Measurements from ENCODE around the gene CPSF7.

CPSF7 gene

DNA sequence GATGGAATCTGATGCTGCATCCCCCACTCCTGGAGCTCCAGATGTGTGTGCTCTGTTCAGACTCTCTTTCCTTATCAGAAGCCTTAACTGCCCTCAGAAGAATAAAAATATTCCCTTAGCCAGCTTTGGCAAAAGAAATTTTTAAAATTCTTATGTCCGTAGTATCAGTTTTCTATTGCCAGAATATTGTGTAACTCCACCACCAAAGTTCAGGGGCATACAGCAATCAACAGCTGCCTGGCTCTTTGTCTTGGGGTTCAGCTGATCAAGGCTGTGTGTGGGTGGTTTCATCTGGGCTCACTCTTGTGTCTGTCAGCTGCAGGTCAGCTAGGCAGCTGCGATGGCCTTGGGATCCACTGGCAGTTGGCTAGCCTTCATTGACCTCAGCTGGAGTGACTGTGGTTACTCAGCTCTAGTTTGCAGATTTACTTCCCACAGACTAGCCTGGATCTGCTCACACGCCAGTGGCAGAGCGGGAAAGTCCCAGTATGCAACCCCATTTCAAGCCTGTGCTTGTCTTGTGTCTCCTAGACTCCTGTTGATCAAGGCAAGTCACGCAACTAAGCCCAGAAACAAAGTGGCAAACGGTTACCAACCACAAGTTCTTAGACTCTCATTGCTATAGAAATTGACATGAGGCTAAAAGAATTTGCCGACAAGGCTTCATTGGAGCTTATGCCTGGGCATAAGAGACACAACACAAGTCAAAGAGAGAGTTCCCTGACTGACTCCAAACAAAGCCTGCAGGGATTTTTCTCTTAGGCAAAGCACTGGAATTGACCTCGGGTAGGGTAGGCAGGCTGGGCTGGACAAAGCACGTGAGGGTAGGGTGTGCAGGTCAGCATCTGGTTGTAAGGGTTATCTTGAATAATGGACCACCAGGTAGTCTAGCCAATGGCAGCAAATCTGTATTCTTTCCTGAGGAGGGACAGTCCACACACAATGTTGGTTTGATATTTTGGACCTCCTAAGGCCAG is 60.1 kb downstream of the CPSF7 start:
- no peak overlapping the region for H2BK12ac ChIP-seq (ENCODE audit: low read length)
- no CpG with 5 or more reads among the region's 9 CpGs for WGBS, 2 donors (ENCODE audit: extremely low coverage in 2 of 2, insufficient read length in 2 of 2, insufficient replicate concordance in 1 of 2)
- no peak overlapping the region for H3K14ac ChIP-seq (ENCODE audit: low read length)
- no peak overlapping the region for H3K18ac ChIP-seq (ENCODE audit: low read length)
- H3K4me2 ChIP-seq (ENCODE audit: insufficient read depth, low read length, poor library complexity, severe bottlenecking): no peak overlapping the region
- no peak overlapping the region for H3K4ac ChIP-seq (ENCODE audit: low read length)
- no peaks in the 10 kb centered on the region for H3K4me1 ChIP-seq (ENCODE audit: control insufficient read depth in 2 of 2, insufficient read depth in 1 of 2, low read depth in 1 of 2, low read length in 2 of 2)
- no peak overlapping the region for H2BK15ac ChIP-seq (ENCODE audit: low read length)
- H2AFZ ChIP-seq (ENCODE audit: low read length): no peak overlapping the region
- no peak overlapping the region for H4K8ac ChIP-seq (ENCODE audit: low read depth, low read length)
- no peak overlapping the region for H3K9ac ChIP-seq (ENCODE audit: low read depth, low read length, poor library complexity)
- H2BK5ac ChIP-seq (ENCODE audit: low read length): no peak overlapping the region
- H3K23ac ChIP-seq (ENCODE audit: low read depth, low read length, poor library complexity): peak overlapping the region; percentile 11
- H4K91ac ChIP-seq (ENCODE audit: low read depth, low read length, poor library complexity): no peak overlapping the region
- no peak overlapping the region for H3K27ac ChIP-seq (replicated peaks; ENCODE audit: low read length)
- no peak overlapping the region for H2AK5ac ChIP-seq (ENCODE audit: low read depth, low read length)
- peaks cover 12 to 36% of the 10 kb centered on the region in 2 donors for H3K9me3 ChIP-seq (replicated peaks in 1 of 2; ENCODE audit: control insufficient read depth in 2 of 2, insufficient read depth in 1 of 2, low read depth in 1 of 2, low read length in 2 of 2)
- no peaks in the 10 kb centered on the region for H3K27me3 ChIP-seq (ENCODE audit: control insufficient read depth in 3 of 3, insufficient read depth in 3 of 3, low read depth in 1 of 3, low read length in 3 of 3)
- peaks cover 39 to 86% of the 10 kb centered on the region in 2 donors for H3K36me3 ChIP-seq (replicated peaks in 1 of 2; ENCODE audit: control insufficient read depth in 2 of 2, insufficient read depth in 2 of 2, low read length in 2 of 2)
- H2BK120ac ChIP-seq (ENCODE audit: low read depth, low read length): no peak overlapping the region
- no peaks in the 10 kb centered on the region for H3K79me1 ChIP-seq (ENCODE audit: low read depth, low read length)
- no peak for DNase-seq (ENCODE audit: low spot score)
- H3K4me3 ChIP-seq (ENCODE audit: low read length in 2 of 2): no peak overlapping the region

DNA sequence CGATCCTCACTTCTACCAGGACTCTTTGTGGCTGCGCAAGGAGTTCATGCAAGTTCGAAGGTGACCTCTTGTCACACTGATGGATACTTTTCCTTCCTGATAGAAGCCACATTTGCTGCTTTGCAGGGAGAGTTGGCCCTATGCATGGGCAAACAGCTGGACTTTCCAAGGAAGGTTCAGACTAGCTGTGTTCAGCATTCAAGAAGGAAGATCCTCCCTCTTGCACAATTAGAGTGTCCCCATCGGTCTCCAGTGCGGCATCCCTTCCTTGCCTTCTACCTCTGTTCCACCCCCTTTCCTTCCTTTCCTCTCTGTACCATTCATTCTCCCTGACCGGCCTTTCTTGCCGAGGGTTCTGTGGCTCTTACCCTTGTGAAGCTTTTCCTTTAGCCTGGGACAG is 61.1 kb downstream of the CPSF7 start:
- Histone ChIP-seq H3K4me2 (ENCODE audit: insufficient read depth, low read length, poor library complexity, severe bottlenecking) (no peak overlapping the region), H2AFZ (ENCODE audit: low read length) (no peak overlapping the region), H3K14ac (ENCODE audit: low read length) (no peak overlapping the region), H3K4ac (ENCODE audit: low read length) (no peak overlapping the region), H3K4me3 (ENCODE audit: low read length in 2 of 2) (no peak overlapping the region), H2AK5ac (ENCODE audit: low read depth, low read length) (no peak overlapping the region), H2BK15ac (ENCODE audit: low read length) (no peak overlapping the region), H2BK5ac (ENCODE audit: low read length) (no peak overlapping the region), H3K27me3 (ENCODE audit: control insufficient read depth in 3 of 3, insufficient read depth in 3 of 3, low read depth in 1 of 3, low read length in 3 of 3) (no peaks in the 10 kb centered on the region), H4K91ac (ENCODE audit: low read depth, low read length, poor library complexity) (no peak overlapping the region), H3K18ac (ENCODE audit: low read length) (no peak overlapping the region), H3K9ac (ENCODE audit: low read depth, low read length, poor library complexity) (peak overlapping the region; percentile 56), H2BK120ac (ENCODE audit: low read depth, low read length) (no peak overlapping the region), H3K36me3 (replicated peaks in 1 of 2; ENCODE audit: control insufficient read depth in 2 of 2, insufficient read depth in 2 of 2, low read length in 2 of 2) (peaks cover 45 to 89% of the 10 kb centered on the region in 2 donors), H2BK12ac (ENCODE audit: low read length) (no peak overlapping the region), H3K23ac (ENCODE audit: low read depth, low read length, poor library complexity) (peak overlapping the region; percentile 38), H4K8ac (ENCODE audit: low read depth, low read length) (no peak overlapping the region), H3K79me1 (ENCODE audit: low read depth, low read length) (no peaks in the 10 kb centered on the region), H3K4me1 (ENCODE audit: control insufficient read depth in 2 of 2, insufficient read depth in 1 of 2, low read depth in 1 of 2, low read length in 2 of 2) (no peaks in the 10 kb centered on the region), H3K27ac (replicated peaks; ENCODE audit: low read length) (no peak overlapping the region), H3K9me3 (replicated peaks in 1 of 2; ENCODE audit: control insufficient read depth in 2 of 2, insufficient read depth in 1 of 2, low read depth in 1 of 2, low read length in 2 of 2) (peaks cover 12 to 31% of the 10 kb centered on the region in 2 donors)
- no CpG with 5 or more reads among the region's 7 CpGs for WGBS, 2 donors (ENCODE audit: extremely low coverage in 2 of 2, insufficient read length in 2 of 2, insufficient replicate concordance in 1 of 2)
- no peak for DNase-seq (ENCODE audit: low spot score)

DNA sequence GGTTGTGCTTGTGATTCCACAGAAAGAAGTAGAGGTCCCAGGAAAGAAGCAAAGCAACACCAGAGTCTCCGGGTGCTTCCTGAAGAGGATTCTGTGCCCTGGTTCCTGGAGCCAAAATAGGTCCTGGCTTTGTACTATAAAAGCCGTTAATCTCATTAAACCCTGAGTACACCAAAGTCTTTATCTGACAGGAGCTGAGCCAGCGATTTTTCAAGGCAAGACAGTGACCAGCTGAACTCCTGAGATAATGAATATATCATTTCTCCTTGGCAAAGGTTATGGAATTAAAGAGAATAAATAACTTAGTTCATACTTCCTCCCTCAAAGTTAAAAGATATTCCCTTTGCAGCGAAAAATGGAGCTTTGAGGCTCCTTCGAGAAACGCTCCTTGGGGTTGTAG is 62.4 kb downstream of the CPSF7 start:
- Histone ChIP-seq H3K4me1 (ENCODE audit: control insufficient read depth in 2 of 2, insufficient read depth in 1 of 2, low read depth in 1 of 2, low read length in 2 of 2) (no peaks in the 10 kb centered on the region), H3K36me3 (replicated peaks in 1 of 2; ENCODE audit: control insufficient read depth in 2 of 2, insufficient read depth in 2 of 2, low read length in 2 of 2) (peaks cover 44 to 85% of the 10 kb centered on the region in 2 donors), H2BK5ac (ENCODE audit: low read length) (no peak overlapping the region), H4K91ac (ENCODE audit: low read depth, low read length, poor library complexity) (no peak overlapping the region), H3K9me3 (replicated peaks in 1 of 2; ENCODE audit: control insufficient read depth in 2 of 2, insufficient read depth in 1 of 2, low read depth in 1 of 2, low read length in 2 of 2) (peaks cover 9 to 21% of the 10 kb centered on the region in 2 donors), H2BK120ac (ENCODE audit: low read depth, low read length) (no peak overlapping the region), H4K8ac (ENCODE audit: low read depth, low read length) (no peak overlapping the region), H3K4me2 (ENCODE audit: insufficient read depth, low read length, poor library complexity, severe bottlenecking) (no peak overlapping the region), H3K27ac (replicated peaks; ENCODE audit: low read length) (no peak overlapping the region), H2BK15ac (ENCODE audit: low read length) (no peak overlapping the region), H3K23ac (ENCODE audit: low read depth, low read length, poor library complexity) (no peak overlapping the region), H3K27me3 (ENCODE audit: control insufficient read depth in 3 of 3, insufficient read depth in 3 of 3, low read depth in 1 of 3, low read length in 3 of 3) (no peaks in the 10 kb centered on the region), H3K14ac (ENCODE audit: low read length) (no peak overlapping the region), H2BK12ac (ENCODE audit: low read length) (no peak overlapping the region), H3K18ac (ENCODE audit: low read length) (no peak overlapping the region), H3K4ac (ENCODE audit: low read length) (no peak overlapping the region), H2AFZ (ENCODE audit: low read length) (no peak overlapping the region), H3K79me1 (ENCODE audit: low read depth, low read length) (no peaks in the 10 kb centered on the region), H2AK5ac (ENCODE audit: low read depth, low read length) (no peak overlapping the region), H3K9ac (ENCODE audit: low read depth, low read length, poor library complexity) (no peak overlapping the region), H3K4me3 (ENCODE audit: low read length in 2 of 2) (no peak overlapping the region)
- no peak for DNase-seq (ENCODE audit: low spot score)
- WGBS, 2 donors (ENCODE audit: extremely low coverage in 2 of 2, insufficient read length in 2 of 2, insufficient replicate concordance in 1 of 2): no CpG with 5 or more reads among the region's 6 CpGs

DNA sequence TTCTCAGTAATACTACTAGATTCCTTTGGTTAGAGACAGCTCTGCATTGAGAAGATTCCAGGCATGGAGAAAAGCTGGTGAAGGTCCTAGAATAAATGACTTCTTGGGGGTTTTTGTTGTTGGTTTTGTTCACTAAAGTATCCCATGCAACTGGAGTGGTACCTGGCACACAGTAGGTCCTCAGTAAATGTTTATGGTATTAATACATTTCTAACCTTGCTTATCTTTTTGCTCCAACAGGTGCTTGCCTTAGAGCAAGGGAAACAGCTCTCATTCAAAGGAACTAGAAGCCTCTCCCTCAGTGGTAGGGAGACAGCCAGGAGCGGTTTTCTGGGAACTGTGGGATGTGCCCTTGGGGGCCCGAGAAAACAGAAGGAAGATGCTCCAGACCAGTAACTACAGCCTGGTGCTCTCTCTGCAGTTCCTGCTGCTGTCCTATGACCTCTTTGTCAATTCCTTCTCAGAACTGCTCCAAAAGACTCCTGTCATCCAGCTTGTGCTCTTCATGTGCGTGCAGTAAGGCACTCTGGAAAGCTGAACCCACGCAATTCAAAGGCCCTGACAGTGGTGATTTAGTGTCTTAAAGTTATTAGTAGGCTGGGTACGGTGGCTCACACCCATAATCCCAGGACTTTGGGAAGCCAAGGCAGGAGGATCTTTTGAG is 65.6 kb downstream of the CPSF7 start:
- Histone ChIP-seq H2BK12ac (ENCODE audit: low read length) (no peak overlapping the region), H3K27me3 (ENCODE audit: control insufficient read depth in 3 of 3, insufficient read depth in 3 of 3, low read depth in 1 of 3, low read length in 3 of 3) (no peaks in the 10 kb centered on the region), H3K9ac (ENCODE audit: low read depth, low read length, poor library complexity) (no peak overlapping the region), H3K4ac (ENCODE audit: low read length) (no peak overlapping the region), H3K23ac (ENCODE audit: low read depth, low read length, poor library complexity) (no peak overlapping the region), H2BK15ac (ENCODE audit: low read length) (no peak overlapping the region), H3K14ac (ENCODE audit: low read length) (no peak overlapping the region), H3K27ac (replicated peaks; ENCODE audit: low read length) (no peak overlapping the region), H3K36me3 (replicated peaks in 1 of 2; ENCODE audit: control insufficient read depth in 2 of 2, insufficient read depth in 2 of 2, low read length in 2 of 2) (peaks cover 29 to 60% of the 10 kb centered on the region in 2 donors), H2AFZ (ENCODE audit: low read length) (no peak overlapping the region), H3K79me1 (ENCODE audit: low read depth, low read length) (peaks cover 4% of the 10 kb centered on the region), H2AK5ac (ENCODE audit: low read depth, low read length) (no peak overlapping the region), H4K8ac (ENCODE audit: low read depth, low read length) (no peak overlapping the region), H3K4me3 (ENCODE audit: low read length in 2 of 2) (no peak overlapping the region), H2BK5ac (ENCODE audit: low read length) (no peak overlapping the region), H3K18ac (ENCODE audit: low read length) (no peak overlapping the region), H2BK120ac (ENCODE audit: low read depth, low read length) (no peak overlapping the region), H4K91ac (ENCODE audit: low read depth, low read length, poor library complexity) (no peak overlapping the region), H3K9me3 (replicated peaks in 1 of 2; ENCODE audit: control insufficient read depth in 2 of 2, insufficient read depth in 1 of 2, low read depth in 1 of 2, low read length in 2 of 2) (no peaks in the 10 kb centered on the region), H3K4me1 (ENCODE audit: control insufficient read depth in 2 of 2, insufficient read depth in 1 of 2, low read depth in 1 of 2, low read length in 2 of 2) (peaks cover 2 to 4% of the 10 kb centered on the region in 2 donors), H3K4me2 (ENCODE audit: insufficient read depth, low read length, poor library complexity, severe bottlenecking) (no peak overlapping the region)
- WGBS, 2 donors (ENCODE audit: extremely low coverage in 2 of 2, insufficient read length in 2 of 2, insufficient replicate concordance in 1 of 2): no CpG with 5 or more reads among the region's 5 CpGs
- DNase-seq (ENCODE audit: low spot score): no peak

All from neuronal stem cell (in vitro differentiated cells).